GM18907 (cell line): ENCODE measurements around the gene GNPDA1.
"Not testable (repeated sequence)": the region's sequence is repeated elsewhere in the genome, so short reads cannot be mapped to it uniquely, and the experiment has no call there.

Experiments used
- ATAC-seq: cut with Tn5 transposase; IDR thresholded peaks from one replicate; pipeline ENCODE4 v1.9.1; 2021; ENCODE audit warnings: mild to moderate bottlenecking, moderate library complexity; ENCODE audit not compliant: unreplicated experiment

The GNPDA1 gene

DNA sequence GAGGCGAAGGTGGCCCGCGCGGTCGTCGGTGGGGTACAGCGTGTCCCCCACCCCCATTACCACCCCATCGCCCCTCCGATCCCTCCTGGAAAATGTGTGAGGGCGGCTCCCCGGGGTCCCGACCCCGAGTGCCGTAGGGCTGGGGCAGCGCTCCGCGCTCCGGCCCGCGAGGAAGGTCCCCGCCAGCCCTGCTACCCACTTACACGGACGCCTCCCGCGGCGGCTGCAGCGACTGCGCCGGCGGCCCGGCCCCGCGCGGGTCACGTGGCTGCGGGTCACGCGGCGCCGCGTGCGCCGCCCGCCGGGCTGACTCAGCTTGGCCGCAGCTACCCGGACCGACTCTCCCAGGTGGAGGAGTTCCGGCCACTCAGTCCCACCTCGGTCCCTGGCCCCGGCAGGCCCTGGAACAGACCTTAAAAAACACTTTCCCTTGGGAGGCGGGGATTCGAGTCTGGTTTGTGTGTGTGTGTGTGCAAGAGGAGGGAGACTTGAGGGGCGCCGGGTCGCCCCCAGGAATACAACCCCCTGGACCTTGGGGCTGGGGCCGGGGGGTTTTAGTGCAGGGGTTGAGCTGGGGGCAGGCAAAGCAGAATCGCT, at the start of gene GNPDA1:
Gene GNPDA1, minus strand, starts transcription at position 236 of the 597 bp plus-strand sequence. CDS start 992 bp downstream, outside the sequence.
- ATAC-seq, result peak; percentile 54

DNA sequence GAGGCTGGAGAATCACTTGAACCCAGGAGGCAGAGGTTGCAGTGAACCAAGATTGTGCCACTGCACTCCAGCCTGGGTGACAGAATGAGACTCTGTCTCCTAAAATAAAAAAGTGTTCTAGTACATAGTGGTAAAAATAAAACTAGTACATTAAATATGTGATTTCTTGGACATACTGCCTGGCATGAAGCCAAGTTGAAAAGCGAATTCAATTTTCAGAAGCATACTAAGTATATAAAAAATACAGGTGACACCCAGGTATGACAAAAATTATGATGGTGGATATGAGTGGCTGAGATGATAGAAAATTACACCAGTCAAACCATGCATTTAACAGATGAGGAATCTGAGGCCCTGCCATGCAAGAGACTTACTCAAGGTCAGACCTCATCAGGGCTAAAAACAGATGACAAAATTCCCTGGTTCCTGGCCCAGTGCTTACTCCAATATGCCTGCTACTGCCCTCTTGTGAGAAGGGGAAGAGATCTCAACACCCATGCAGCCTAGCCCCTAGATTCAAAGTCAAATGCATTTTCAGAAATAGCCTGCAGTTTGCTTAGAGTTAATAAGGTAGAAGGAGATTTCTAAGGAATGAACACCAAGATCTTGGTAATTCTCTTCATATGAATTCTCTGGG, 46.6 kb upstream of the GNPDA1 start:
- ATAC-seq, result no peak

DNA sequence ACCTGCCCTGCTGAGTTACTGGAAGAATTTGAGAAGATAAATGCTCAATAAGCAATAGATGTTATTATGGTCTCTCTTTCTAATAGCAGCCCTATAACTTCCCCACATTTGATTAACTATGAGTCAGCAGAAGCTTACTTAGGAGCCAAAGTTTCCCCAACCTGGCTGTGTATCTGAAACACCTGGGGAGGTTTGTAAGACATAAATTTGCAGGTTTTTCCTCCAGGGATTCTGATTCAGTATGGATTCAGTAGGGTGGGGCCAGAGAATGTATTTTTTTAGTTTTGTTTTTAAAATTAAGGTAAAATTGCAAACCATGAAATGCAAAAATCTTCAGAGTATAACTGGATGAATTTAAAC, 44.9 kb upstream of the GNPDA1 start:
- no peak for ATAC-seq

DNA sequence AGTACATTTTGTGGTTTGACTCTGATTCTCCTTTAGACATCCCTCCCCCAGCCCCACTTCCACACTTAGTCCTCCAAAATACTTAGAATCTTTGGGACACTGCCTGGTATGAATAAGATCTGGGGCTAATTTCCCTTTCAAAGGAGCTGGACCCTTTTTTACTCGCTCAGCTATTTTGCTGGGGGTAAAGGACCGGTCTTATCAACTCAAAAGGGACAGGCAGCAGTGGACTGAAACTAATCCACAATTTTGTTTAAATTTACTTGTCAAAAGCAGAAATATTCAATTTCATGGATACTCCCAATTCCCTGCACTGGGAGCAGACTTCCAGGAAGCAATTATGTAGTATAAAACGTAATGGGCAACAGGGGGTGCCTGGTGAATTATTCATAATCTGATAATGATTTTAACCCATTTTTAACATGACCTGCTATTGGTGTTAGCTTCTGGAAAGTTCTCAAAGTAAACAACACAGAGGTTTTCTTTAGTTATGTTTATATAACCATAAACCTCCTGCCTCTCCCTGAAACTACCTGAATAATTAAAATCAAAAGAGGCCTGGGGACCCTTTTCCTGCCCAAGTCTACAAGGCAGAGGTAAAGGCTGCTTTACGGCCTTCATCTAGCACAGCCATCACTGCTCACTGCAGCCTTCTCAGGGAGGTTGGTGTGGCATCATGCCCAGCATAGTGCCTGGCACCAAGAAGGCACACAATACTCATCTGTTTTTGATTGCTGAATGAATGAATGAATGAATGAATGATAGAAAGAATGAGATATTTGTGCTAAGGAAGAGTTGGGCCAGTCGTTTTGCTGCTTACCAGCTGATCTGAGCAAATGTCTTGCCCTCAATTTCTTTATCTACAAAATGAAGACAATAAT, 44.2 kb upstream of the GNPDA1 start:
- no peak for ATAC-seq

DNA sequence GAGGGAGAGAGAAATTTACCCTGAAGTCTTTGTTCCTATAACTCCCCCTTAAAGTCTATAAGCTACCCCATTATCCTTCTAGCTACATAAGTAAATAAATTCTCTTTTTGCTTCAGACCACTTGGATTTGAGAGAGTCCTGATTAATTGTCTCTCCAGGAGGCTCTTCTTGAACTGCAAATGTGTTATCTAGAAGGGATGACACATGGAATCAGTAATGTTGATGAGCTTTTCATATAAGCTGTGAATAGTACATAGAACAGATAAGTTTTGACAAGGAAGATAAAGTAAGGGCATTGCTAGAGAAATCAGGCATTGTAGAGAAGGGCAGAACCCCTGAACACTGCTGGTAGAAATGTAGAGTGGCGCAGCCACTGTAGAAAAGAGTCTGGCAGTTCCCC, 42.5 kb upstream of the GNPDA1 start:
- no peak for ATAC-seq

DNA sequence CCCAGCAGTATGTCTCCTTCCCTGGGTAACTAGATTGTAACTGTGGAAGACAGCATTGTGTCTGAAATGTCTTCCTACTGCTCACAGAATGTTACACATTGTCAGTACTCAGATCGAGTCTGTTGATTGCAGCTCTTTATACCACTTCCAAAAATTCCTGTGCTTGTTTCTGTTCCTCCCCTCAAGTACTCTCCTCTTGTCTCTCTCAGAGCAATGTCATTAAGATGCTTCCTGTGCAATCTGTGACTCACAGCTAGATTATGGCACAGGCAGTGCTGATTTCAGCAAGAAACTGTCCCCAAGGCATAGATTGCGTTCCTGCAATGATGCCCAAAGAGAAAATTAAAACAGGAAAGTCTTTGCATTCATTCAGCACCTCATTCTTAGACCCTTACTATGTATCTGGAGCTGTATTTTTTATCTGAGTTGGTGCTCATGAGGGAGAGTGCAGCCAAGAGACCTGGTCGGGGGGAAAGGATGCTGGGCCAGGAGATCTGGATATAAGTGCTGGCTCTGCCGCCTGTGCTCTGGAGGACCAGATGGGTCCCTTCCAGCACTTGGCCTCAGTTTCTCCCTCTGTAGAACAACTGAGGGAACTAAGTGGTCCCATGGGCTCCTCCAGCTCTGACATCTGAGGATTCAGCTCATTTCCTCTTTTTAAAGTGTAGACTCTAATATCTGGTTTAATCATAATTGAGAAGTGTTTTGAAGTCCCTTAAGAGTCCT, 40.8 kb upstream of the GNPDA1 start:
- ATAC-seq, result no peak

DNA sequence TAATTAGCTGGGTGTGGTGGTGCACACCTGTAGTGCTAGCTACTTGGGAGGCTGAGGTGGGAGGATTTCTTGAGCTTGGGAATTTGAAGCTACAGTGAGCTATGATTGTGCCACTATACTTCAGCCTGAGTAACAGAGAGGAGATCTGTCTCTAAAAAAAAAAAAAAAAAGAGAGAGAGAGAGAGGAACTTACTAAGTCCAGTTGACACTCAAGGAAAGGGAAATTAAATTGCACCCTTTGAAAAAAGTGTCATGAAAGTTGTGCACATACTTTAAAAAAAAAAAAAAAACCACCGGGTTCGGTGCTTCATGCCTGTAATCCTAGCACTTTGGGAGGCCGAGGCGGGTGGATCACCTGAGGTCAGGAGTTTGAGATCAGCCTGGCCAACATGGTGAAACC, 39.2 kb upstream of the GNPDA1 start:
- not testable (repeated sequence) for ATAC-seq

DNA sequence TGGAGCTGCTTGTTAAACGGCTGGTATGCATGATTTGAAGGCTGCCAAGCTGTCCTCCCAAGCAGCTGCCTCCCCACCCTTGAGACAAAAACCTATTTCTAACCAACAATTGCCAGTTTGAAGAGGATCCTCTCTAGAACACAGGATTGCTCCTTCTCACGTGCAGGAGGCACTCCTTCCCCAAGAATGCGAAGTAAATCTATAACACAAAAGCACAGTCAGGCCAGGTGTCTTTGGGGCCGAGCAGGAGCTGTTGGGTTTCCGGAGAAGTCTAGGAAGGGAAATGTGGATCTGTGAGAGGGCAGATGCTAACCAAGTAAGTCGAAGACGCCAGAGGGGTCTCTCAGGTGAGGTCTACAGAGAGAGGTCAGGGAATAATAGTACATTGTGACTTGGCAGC, 35.4 kb upstream of the GNPDA1 start:
- no peak for ATAC-seq

DNA sequence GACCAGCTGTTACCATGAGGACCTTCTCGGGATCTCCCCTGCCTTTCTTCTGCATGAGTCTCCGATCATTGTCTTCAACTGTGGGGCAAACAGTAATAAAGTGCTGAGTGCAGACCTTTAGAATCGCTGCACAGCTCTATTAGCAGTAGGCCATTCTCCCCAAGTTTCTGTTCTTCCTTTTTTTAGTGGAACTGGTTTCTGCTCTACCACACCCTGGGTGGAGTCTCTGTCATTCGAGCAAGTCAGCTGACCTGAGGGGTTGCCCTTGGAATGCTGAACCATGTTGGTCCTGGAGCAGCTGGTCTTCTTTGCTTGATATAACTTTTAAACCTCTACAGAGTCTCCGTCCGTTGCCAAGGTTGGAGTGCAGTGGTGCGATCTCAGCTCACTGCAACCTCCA, 33.4 kb upstream of the GNPDA1 start:
- no peak for ATAC-seq

DNA sequence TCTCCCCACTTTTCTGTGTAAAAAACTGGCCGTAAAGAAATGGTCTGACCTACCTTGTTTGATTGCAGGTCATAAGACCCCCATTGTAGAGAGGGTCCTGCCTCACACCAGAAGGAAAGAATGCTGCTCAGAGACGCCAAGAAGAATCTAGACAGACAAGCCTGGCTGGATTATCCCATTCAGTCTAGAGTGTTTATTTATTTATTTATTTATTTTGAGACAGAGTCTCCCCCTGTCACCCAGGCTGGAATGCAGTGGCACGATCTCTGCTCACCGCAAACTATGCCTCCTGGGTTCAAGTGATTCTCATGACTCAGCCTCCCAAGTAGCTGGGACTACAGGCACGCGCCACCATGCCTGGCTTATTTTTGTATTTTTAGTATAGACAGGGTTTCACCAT, 28.1 kb upstream of the GNPDA1 start:
- ATAC-seq, result not testable (repeated sequence)

DNA sequence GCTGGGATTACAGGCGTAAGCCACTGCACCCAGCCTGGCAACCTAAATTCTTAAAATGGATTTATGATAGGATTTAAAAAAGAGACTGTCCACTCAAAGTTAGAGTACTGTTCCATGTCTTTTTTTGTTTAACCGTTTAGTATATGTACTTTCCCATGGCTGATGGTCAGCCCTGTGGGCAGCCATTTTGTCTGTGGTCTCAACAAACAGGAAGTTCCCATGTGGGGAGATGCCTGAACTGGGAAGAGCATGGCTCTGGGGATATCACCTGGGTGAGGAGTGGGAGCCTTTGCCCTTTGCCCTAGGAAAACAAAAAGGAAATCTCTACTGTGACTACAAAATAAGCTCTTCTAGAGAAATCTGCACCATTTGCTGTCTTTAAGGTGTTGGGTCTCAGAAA, 27.5 kb upstream of the GNPDA1 start:
- ATAC-seq, result no peak

DNA sequence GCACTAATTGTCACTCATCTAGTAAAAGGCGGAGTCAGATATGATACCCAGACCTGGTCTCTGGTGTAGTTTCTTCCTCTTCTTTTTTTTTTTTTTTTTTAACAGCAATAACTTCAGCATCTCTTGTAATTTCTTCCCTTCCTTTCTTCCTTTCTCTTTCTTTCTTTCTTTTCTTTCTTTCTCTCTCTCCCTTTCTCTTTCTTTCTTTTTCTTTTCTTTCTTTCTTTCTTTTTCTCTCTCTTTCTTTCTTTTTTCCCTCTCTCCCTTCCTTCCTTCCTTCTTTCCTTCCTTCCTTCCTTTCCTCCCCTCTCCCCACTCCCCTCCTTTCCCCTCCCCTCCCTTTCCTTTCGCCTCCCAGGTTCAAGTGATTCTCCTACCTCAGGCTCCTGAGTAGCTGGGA, 25.9 kb upstream of the GNPDA1 start:
- no peak for ATAC-seq

DNA sequence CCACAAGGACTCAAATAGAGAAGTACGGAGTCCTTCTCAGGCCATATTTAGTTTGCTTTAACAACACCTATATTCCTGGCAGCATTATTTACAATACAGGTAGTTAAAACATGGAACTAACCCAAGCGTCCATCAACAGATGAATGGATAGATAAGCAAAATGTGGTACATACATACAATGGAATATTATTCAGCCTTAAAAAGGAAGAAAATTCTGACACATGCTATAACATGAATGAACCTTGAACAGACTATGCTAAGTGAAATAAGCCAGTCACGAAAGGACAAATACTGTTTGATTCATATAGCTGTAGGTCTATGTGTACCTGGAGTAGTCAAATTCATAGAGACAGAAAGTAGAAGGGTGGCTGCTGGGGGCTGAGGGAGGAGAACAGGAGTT, 24.8 kb upstream of the GNPDA1 start:
- not testable (repeated sequence) for ATAC-seq

DNA sequence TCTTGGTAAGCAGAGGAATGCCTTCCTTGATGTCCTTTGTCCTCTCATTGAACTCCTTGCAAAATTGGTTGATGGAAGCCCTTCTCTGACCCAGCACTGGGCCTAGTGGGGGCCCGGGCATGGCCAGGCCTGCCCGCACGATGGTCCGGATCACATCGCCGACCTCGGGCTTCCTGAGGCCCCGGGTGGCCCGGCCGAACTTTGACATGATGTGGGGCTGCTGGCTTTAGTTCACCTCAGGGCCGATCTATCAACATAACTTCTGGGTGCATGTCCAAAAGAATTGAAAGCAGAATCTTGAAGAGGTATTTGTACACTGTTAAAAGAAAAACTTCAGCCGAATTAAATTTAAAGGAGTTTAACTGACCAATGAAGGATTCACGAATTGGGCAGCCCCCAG, 24.1 kb upstream of the GNPDA1 start:
- ATAC-seq, result no peak

DNA sequence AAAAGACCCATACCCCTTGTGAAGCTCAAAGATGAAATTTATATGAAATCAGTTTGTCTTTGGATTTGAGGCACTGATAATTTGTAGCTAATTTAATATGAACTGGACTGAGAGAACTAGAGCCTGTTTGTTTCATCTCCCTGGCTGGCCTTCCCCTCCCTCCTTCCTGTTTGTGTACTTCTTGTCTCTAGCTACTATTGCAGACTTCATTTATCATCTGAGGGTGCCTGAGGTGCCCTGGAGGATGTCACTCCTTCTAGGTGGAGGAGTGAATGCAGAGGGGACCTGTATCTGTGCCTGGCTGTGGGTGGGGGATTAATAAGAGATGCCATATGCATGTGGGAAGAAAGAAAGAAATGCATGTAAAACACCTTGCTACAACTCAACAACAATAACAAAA, 22.2 kb upstream of the GNPDA1 start:
- no peak for ATAC-seq

DNA sequence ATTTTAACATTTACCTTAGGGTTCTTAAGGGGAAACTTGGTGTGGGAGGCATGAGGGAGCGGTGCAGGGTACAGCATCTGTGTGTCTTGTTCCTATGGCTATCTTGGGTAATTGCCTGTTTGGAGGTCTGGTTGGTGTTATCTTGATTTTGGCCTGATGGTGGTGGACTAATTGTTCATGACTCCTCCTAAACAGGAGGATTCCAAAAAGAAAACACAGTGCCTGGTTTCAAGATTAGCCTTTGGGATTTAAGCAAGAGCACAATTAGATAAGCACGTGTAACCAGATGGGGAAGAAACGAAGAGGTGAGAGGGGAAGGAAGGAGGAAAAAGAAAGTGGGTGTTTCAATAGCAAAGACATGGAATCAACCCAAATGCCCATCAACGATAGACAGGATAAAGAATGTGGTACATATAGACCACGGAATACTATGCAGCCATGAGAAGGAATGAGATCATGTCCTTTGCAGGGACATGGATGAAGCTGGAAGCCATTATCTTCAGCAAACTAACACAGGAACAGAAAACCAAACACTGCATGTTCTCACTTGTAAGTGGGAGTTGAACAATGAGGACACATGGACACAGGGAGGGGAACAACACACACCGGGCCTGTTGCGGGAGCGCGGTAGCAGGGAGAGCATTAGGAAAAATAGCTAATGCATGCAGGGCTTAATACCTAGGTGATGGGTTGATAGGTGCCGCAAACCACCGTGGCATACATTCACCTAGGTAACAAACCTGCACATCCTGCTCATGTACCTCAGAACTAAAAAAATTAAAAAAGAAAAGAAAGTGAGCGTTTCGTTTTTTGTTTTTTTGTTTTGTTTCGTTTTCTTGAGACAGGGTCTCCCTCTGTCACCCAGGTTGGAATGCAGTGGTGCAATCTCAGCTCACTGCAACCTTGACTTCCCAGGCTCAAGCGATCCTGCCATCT, 21.1 kb upstream of the GNPDA1 start:
- ATAC-seq, result not testable (repeated sequence)

DNA sequence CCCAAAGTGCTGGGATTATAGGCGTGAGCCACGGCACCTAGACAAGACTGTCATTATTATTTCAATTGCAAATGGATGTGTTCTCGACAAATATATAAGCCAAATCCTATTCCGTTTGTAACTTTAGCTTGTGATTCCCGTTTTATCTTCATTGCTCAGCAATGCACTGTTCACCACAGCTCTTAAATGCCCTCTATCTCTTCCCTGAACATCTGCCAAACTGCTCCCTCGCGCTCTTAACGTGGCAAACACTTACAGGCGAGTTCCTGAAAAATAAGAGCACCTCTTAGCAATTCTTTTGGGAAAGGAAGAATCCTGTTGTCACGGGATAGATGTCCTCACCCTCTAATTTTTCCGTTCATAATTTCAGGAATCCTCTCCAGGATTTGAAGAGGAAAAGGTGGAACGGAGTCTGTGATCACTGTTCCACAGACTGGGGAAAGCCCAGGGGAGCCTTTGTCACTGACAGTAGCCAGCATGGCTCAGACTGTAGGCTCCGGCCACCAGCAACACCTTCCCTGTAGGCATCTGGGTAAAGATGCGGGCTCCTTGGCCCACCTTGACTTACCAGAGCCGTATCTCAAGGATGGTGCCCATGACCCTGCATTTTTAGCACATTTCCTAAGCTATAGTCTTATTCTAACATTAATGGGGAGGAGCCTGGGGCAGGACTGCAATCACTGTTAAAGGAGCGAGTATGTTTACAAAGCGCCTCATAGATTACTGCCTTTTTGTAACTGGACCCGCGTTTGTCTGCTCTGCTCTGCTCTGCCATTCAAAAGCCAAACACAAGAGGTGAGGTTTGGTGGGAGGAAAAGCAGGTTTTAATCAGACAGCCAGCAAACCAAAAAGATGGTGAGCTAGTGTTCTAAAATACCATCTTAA, 20.2 kb upstream of the GNPDA1 start:
- no peak for ATAC-seq

DNA sequence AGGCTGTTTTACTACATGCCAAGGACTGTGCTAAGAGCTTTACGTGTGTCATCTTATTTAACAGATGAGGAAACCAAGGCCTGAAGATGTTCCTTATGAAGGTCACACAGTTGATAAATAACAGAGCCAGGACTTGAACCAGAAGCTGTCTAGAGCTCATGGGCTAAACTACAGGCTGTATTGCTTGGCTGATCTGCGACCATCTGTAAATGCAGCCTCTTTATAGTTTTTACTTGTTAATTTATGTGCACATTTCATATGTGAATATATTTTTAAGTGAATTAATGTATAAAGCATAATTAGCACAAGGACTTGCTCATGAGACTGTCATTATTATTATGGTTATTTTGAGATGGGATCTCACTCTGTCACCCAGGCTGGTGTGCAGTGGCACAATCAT, 19.3 kb upstream of the GNPDA1 start:
- no peak for ATAC-seq

DNA sequence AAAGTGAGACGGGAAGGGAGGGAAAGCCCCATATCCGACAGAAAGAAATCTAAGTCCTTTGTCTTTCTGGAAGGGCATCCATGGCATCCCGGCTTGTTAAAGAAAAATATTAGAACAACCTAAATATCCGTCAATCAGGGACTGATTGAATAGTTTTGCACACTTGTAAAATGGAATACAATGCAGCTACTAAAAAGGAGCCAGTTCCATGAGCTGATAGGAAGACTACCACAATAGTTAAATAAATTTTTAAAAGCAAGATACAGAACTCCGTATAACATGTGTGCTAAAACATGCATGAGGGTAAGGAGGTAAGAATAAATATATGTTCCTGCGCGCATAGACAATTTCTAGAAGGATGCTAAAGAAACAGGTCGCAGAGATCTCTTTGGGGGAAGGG, 12.8 kb upstream of the GNPDA1 start:
- no peak for ATAC-seq
